ENCODE measurements around the gene POM121L12. TPM values are rescaled to one million over a fixed set of nuclear protein-coding genes. Genes with fewer than 3 reads are reported as not detected.

POM121L12 gene
- total RNA-seq = not detected

- Histone ChIP-seq H3K4me3 (no peak within 1 kb of the TSS), H3K36me3 (no peaks in the 10 kb centered on the region), H3K4me1 (no peaks in the 10 kb centered on the region), H3K9me3 (no peaks in the 10 kb centered on the region), H3K27me3 (no peaks in the 10 kb centered on the region), H3K27ac (no peak within 1 kb of the TSS)
- DNase-seq (ENCODE audit: low spot score) = no peak
- TF ChIP-seq CTCF (IDR thresholded peaks at IDR 0.05) = no peak
These were observed at the start of gene POM121L12 for GRCh38 chr7:53035499-53036412. Gene POM121L12 (plus strand): TSS chr7:53035633. CDS start chr7:53035672, 39 bp downstream.

DNA sequence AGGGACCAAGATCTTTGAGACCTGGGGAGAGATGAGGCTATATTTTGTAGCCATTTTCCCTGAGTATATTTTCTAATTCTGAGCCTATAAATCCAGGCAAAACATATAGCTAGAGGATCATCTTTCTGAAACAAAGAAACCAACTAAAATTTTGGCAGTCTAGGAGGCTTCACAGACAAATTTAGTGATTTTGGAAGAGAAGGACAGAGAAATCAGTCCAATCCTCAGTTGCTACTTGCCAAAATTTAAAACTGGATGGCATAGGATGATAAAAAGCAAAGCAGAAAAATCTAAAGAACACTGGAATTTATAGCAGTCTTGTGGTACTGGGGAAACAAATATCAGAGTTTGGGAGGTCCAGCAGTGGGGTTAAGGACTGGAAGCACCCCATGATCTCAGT lies 43.4 kb upstream of the POM121L12 start:
- Histone ChIP-seq H3K4me1 (no peaks in the 10 kb centered on the region), H3K9me3 (no peaks in the 10 kb centered on the region), H3K27me3 (no peaks in the 10 kb centered on the region), H3K27ac (no peak overlapping the region), H3K36me3 (no peaks in the 10 kb centered on the region), H3K4me3 (no peak overlapping the region)
- TF ChIP-seq CTCF (IDR thresholded peaks at IDR 0.05) = no peak
- DNase-seq (ENCODE audit: low spot score) = no peak

DNA sequence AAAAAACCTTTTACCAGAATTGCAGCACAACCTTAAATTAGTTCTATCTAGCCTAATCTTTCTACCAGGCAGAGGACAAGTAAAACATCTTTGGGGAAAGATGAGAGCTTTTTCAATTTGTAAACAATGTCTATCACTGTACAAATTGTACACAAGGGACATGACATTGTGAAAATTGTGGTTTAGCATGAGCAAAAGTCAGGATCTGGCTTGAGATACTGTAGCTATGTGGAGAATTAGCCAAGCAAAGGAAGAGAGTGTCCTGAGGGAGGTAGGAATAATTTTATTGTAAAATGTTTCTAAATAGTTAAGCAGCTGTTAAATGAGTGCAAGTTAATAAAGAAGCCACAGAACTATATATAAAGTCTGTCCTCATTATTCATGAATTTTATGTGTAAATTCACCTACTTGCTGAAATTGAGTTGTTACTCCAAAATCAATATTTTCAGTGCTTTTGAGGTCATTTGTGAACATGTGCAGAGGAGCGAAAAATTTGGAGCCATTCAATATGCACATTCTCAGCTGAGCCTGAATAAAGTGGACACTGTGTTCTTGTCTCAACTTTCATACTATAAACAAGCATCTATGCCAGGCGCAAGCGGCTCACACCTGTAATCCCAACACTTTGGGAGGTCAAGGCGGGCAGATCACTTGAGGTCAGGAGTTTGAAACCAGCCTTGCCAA lies 42.8 kb upstream of the POM121L12 start:
- Histone ChIP-seq H3K9me3 (no peaks in the 10 kb centered on the region), H3K27me3 (no peaks in the 10 kb centered on the region), H3K4me1 (no peaks in the 10 kb centered on the region), H3K36me3 (no peaks in the 10 kb centered on the region), H3K4me3 (no peak overlapping the region), H3K27ac (no peak overlapping the region)
- no peak for TF ChIP-seq CTCF (IDR thresholded peaks at IDR 0.05)
- no peak for DNase-seq (ENCODE audit: low spot score)

DNA sequence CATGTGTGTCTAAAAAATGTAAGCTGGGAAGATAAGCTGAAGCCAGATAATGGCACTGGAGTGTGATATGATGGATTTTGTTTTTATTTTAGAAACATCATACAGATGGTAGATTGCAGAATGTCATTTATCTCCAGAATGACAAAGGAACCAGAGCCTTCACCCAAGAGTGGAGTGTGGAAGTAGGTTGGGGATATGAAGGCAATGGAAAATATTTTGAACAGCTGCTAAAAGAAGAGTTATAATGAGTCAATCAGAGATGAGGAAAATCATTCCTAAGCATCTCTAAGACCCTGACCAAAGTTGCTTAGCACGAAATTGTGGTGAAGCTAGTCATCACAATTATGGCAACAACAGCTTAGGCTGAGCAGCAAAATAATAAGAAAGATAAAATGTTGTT lies 39.8 kb upstream of the POM121L12 start:
- no peaks in the 10 kb centered on the region for H3K9me3 ChIP-seq
- no peaks in the 10 kb centered on the region for H3K4me1 ChIP-seq
- H3K27ac ChIP-seq = no peak overlapping the region
- H3K36me3 ChIP-seq = no peaks in the 10 kb centered on the region
- no peak for DNase-seq (ENCODE audit: low spot score)
- H3K4me3 ChIP-seq = no peak overlapping the region
- H3K27me3 ChIP-seq = no peaks in the 10 kb centered on the region
- TF ChIP-seq CTCF (IDR thresholded peaks at IDR 0.05) = no peak

- no peak overlapping the region for H3K27ac ChIP-seq
- no peak for TF ChIP-seq CTCF (IDR thresholded peaks at IDR 0.05)
- no peaks in the 10 kb centered on the region for H3K9me3 ChIP-seq
- no peaks in the 10 kb centered on the region for H3K27me3 ChIP-seq
- DNase-seq (ENCODE audit: low spot score) = no peak
- no peak overlapping the region for H3K4me3 ChIP-seq
- no peaks in the 10 kb centered on the region for H3K4me1 ChIP-seq
- H3K36me3 ChIP-seq = no peaks in the 10 kb centered on the region
These were observed 34.2 kb upstream of the POM121L12 start for GRCh38 chr7:53001221-53001620.
